ENCODE data around the gene SMYD3.

GRCh38 chr1:246121533-246121932, 385.5 kb downstream of the SMYD3 start:
- no peak for TF ChIP-seq CTCF (IDR thresholded peaks at IDR 0.05; ENCODE audit: low read length)
- no peak for TF ChIP-seq EZH2 (optimal IDR thresholded peaks at IDR 0.05; ENCODE audit: low read depth, low read length)
